Tongue (tissue), 3 donors: Measurements from ENCODE around the gene AP2A1. TPM values are rescaled to one million over a fixed set of nuclear protein-coding genes. Genes with fewer than 3 reads are reported as not detected.

Experiments
- DNase-seq: peaks from one replicate; pipeline ENCODE4 v3.0.0-alpha.2; 2015
- small RNA-seq: library from RNA; depleted of rRNA; stranded (forward); fragments of <200 nt; gene quantifications from one replicate; pipeline ENCODE3, GENCODE V24; 2014; ENCODE audit warnings: low replicate concordance
- total RNA-seq: library from RNA; depleted of rRNA; stranded (reverse); fragments of >200 nt; gene quantifications from one replicate; pipeline ENCODE4 v1.2.3, GENCODE V29; 2014

The AP2A1 gene
- total RNA-seq, 1 donor from 2014 or later, result 56.2 TPM

DNA sequence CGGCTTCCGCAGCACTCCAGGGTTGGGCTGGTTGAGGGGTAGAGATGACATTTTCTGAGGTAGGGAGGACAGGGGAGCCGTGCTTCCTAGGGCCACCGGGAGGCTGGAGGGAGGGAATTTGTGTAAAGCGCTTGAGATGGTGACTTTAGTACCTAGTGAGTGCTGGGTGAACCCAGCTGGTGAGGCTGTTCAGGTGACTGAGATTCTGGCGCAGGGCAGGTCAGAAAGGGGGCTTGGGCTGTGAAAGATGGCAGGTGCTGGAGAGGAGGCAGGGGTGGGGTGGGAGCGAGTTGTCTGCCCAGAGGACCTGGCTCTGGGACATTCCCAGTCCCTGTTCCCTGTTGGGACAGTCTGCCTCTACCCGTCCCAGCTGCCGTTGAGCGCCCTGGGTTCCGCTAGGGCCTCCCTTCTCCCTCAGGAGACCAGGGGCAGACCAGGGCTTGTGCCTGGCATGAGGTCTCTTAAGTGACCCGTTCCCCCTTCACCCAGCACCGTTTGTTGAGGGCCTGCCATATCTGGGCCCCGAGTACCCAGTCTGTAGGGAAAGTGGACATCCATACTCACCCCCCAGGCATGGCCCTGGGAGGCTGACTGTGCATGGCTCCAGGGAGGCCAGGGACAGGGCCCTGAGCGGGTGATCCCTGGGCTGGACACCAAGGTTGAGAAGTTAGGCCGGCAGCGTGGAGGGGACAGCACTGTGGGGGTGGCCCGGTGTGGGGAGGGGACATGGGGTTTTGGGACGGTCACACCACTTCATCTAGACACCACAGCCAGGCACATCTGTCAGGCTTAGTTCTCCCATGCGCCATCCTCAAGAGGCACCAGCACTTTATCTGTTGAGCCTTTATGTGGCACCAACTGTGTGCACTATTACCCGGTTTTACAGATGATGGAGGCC lies 89.1 kb downstream of the AP2A1 start:
- DNase-seq, result no peak

DNA sequence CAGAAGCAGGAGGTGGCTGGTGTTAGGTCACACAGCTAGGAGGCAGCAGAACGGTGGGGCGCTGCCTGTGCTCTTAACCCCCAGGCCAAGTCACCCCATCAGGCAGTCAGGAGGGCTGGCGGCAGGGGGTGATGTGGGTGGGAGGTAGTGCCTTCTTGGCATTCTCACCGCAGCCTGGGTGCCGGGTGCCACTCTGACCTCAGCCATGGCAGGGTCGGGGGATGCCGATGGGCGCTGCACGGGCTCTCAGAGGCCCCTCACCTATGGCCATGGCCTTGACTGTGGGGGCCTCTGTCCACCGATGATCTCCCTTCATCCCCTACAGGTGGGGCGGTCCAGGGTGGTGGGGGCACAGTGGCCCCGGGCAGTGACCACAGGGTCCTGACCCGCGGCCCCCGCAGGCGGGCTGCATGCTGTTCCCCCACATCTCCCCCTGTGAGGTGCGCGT lies 89.8 kb downstream of the AP2A1 start:
- DNase-seq, result no peak

Small RNA genes lying within 50 kb of the gene (small RNA-seq; reads per million reads assigned to genes)
- gene MIR4749 (not detected), gene MIR6799 (not detected), gene RNU6-841P (not detected)

Other genes starting within 250 kb of the AP2A1 start
- gene RCN3, start 239.0 kb upstream of the AP2A1 start, total RNA-seq, result 41.4 TPM
- gene NOSIP, start 186.4 kb upstream of the AP2A1 start, total RNA-seq, result 47.6 TPM
- 3.4 TPM for gene PRRG2, start 185.7 kb upstream of the AP2A1 start, total RNA-seq
- 9.4 TPM for gene PRR12, start 175.8 kb upstream of the AP2A1 start, total RNA-seq
- gene RRAS, start 126.9 kb upstream of the AP2A1 start, total RNA-seq, result 15.5 TPM
- gene SCAF1, start 124.8 kb upstream of the AP2A1 start, total RNA-seq, result 19.5 TPM
- 44.0 TPM for gene IRF3, start 101.1 kb upstream of the AP2A1 start, total RNA-seq
- 10.9 TPM for gene BCL2L12, start 101.1 kb upstream of the AP2A1 start, total RNA-seq
- gene PRMT1, start 89.7 kb upstream of the AP2A1 start, total RNA-seq, result 208 TPM
- 0.92 TPM for gene ADM5, start 77.4 kb upstream of the AP2A1 start, total RNA-seq
- 5.1 TPM for gene CPT1C, start 75.9 kb upstream of the AP2A1 start, total RNA-seq
- 1.1 TPM for gene TSKS, start 3.7 kb upstream of the AP2A1 start, total RNA-seq
- gene FUZ, start 46.3 kb downstream of the AP2A1 start, total RNA-seq, result 25.7 TPM
- 38.2 TPM for gene MED25, start 51.3 kb downstream of the AP2A1 start, total RNA-seq
- 78.4 TPM for gene PTOV1, start 84.2 kb downstream of the AP2A1 start, total RNA-seq
- 23.1 TPM for gene PNKP, start 100.6 kb downstream of the AP2A1 start, total RNA-seq
- 4.5 TPM for gene AKT1S1, start 110.4 kb downstream of the AP2A1 start, total RNA-seq
- gene TBC1D17, start 110.7 kb downstream of the AP2A1 start, total RNA-seq, result 11.9 TPM
- not detected for gene IL4I1, start 129.9 kb downstream of the AP2A1 start, total RNA-seq
- gene ATF5, start 162.2 kb downstream of the AP2A1 start, total RNA-seq, result 3.6 TPM
- 33.1 TPM for gene NUP62, start 162.5 kb downstream of the AP2A1 start, total RNA-seq
- gene SIGLEC11, start 194.2 kb downstream of the AP2A1 start, total RNA-seq, result 0.92 TPM